ENCODE measurements around the gene FAM219A. TPM values are rescaled to one million over a fixed set of nuclear protein-coding genes. Genes with fewer than 3 reads are reported as not detected.

FAM219A gene
- total RNA-seq = 14.7 and 16.8 TPM in 2 replicates

DNA sequence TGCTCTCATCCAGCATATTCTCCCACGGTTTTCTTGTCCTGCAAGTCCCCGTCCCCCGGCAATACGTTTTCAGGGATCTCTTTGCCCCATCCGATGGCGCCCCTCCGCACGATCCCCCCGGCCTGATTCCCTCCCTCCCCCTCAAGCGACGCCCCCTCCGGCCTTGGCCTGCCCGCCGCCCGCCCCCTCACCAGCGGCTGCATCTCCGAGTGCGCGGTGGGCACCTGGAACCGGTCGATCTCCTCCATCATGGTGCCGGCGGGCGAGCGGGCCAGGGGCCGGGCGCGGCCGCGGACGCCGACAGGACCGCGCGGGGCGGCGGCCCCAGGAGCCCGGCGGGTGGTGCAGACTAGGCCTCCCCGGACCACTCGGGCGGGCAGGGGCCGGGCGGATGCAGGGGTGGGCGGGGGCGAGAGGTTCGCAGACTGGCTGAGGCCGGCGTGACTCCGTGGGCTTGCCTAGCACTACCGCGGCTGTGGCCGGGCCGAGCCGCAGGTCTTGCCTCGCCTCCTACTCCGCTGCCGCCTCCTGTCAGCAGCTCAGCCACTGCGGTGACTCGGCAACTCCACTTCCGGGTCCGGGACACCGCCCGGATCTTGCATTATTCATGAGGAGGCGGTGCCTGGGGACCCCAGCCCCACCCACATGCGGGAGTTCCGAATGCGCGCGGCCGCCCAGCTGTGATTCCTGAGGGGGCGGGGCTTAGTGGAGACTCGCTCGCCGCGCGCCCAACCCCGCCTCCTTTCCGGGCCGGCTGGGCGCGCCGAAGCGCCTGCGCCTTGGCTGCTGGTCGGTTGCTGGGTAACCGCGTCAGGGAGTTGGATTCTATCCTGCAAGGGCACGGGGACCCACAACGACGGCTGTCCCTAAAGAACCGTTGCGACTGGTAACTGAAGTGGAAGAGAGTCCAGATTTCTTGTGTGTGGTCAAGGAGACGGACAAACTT lies at the start of gene FAM219A, which contains the start of gene DNAI1:
Gene FAM219A, minus strand, starts transcription at position 558 of the 946 bp plus-strand sequence. Its CDS starts 307 bp downstream, at position 251.
Gene DNAI1, plus strand, starts transcription at position 793 of the 946 bp plus-strand sequence. CDS start 201 bp downstream, outside the sequence.
- Histone ChIP-seq H3K4me3 (ENCODE audit: low read depth, low read length) (peak within 1 kb of the TSS; percentile 70), H3K27me3 (ENCODE audit: control insufficient read depth, insufficient read depth, low read length) (no peaks in the 10 kb centered on the region), H3K36me3 (ENCODE audit: control insufficient read depth, insufficient read depth, low read length) (no peaks in the 10 kb centered on the region)
- TF ChIP-seq CTCF (IDR thresholded peaks at IDR 0.05; ENCODE audit: insufficient read depth, low read length, poor library complexity, severe bottlenecking) = no peak
- peak; percentile 85 for DNase-seq (ENCODE audit: low read depth)

DNA sequence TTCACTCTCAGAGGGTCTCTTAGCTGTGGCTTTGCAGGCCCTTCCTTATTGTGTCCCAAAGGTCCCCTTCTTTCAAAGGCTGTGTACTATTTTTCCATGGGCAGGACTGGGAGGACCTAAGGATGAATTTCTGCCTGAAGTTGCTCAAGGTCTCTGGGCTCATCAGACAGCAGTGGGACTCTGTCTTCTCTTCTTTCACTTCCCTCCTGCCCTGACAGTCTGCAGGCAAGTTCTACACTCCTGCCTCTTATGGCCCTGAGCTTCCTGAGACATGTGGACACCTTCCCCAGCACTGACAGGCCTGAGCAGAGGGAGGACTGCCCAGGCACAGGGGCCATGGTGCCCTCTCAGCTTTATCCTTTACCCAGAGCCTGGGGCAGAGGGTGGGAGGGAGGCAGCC lies 49.6 kb upstream of the FAM219A start:
- Histone ChIP-seq H3K36me3 (ENCODE audit: control insufficient read depth, insufficient read depth, low read length) (no peaks in the 10 kb centered on the region), H3K4me3 (ENCODE audit: low read depth, low read length) (no peak overlapping the region), H3K27me3 (ENCODE audit: control insufficient read depth, insufficient read depth, low read length) (peaks cover 43% of the 10 kb centered on the region)
- no peak for DNase-seq (ENCODE audit: low read depth)
- TF ChIP-seq CTCF (IDR thresholded peaks at IDR 0.05; ENCODE audit: insufficient read depth, low read length, poor library complexity, severe bottlenecking) = no peak

DNA sequence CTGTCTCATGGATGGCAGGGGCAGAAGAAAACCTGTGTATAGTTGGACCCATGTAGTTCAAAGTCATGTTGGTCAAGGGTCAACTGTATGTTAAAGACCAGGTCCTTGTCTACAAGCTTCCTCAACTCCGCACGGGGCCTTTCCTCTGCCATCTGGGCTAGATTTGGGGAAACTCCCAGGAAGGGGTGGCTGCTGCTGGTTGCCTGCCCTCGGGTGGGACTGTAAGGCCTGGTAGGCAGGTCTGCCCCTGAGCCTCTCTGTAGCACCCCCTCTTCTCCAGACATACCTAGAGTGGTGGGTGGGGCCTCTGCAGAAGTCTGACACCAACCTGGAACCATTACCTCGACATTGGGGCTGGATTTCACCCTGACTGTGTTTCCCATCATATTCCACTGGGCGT lies 49.2 kb upstream of the FAM219A start:
- no peak for DNase-seq (ENCODE audit: low read depth)
- H3K4me3 ChIP-seq (ENCODE audit: low read depth, low read length) = no peak overlapping the region
- no peaks in the 10 kb centered on the region for H3K36me3 ChIP-seq (ENCODE audit: control insufficient read depth, insufficient read depth, low read length)
- peaks cover 41% of the 10 kb centered on the region for H3K27me3 ChIP-seq (ENCODE audit: control insufficient read depth, insufficient read depth, low read length)
- TF ChIP-seq CTCF (IDR thresholded peaks at IDR 0.05; ENCODE audit: insufficient read depth, low read length, poor library complexity, severe bottlenecking) = no peak

DNA sequence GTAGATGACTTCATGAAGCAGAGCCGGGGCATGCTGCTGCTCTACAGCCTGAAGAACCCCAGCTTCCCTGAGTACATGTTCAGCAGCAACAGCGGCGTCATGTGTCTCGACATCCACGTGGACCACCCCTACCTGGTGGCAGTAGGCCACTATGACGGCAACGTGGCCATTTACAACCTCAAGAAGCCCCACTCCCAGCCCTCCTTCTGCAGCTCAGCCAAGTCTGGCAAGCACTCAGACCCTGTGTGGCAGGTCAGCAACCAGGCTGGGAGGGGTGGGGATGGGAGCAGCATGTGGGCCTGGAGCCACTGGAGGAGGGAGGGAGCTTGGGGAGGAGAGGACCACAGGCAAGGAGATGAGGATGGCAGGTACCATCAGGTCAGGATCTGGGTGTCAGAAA lies 48.3 kb upstream of the FAM219A start:
- DNase-seq (ENCODE audit: low read depth) = no peak
- Histone ChIP-seq H3K27me3 (ENCODE audit: control insufficient read depth, insufficient read depth, low read length) (peaks cover 37% of the 10 kb centered on the region), H3K36me3 (ENCODE audit: control insufficient read depth, insufficient read depth, low read length) (no peaks in the 10 kb centered on the region), H3K4me3 (ENCODE audit: low read depth, low read length) (no peak overlapping the region)
- TF ChIP-seq CTCF (IDR thresholded peaks at IDR 0.05; ENCODE audit: insufficient read depth, low read length, poor library complexity, severe bottlenecking) = no peak

DNA sequence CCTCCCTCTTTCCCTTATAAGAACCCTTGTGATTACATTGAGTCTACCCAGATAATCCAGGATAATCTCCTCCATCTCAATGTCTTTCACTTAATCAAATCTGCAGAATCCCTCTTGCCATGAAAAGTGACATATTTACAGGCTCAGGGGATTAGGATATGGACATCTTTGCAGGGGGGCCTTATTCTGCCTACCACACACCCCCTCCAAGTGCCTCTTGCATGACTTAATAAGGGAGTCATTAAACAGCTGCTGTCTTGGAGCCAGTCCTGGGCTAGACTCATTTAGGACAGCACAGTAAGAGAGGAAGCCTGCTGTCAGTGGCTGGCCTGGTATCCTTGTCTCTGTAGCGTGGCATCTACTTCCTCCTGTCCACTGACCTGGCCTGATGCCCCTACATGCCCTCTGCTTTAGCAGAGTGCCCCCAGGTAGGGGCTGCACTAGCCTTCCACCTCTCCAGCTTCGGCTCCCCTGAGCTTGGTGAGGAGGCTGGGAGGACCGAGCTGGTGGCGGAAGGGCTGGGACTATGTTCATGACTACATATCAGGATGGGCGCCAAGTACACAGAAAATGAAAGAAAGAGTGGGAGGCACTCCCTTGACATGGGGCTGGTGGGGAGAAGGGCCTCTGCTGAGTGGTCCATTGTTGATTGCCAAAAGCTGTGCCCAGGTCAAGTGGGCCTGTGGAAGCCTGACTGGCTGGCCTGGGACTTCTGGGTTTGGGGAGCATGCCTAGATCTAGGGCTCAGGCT lies 47.2 kb upstream of the FAM219A start:
- Histone ChIP-seq H3K4me3 (ENCODE audit: low read depth, low read length) (no peak overlapping the region), H3K27me3 (ENCODE audit: control insufficient read depth, insufficient read depth, low read length) (peaks cover 34% of the 10 kb centered on the region), H3K36me3 (ENCODE audit: control insufficient read depth, insufficient read depth, low read length) (no peaks in the 10 kb centered on the region)
- DNase-seq (ENCODE audit: low read depth) = no peak
- no peak for TF ChIP-seq CTCF (IDR thresholded peaks at IDR 0.05; ENCODE audit: insufficient read depth, low read length, poor library complexity, severe bottlenecking)
